Left renal pelvis (tissue), 4 donors: Measurements from ENCODE around the gene ERCC1. TPM values are rescaled to one million over a fixed set of nuclear protein-coding genes. Genes with fewer than 3 reads are reported as not detected.

Experiments
- DNase-seq, 4 donors: peaks; one replicate each; pipeline ENCODE4 v3.0.0-alpha.2; 2013; ENCODE audit warnings: low read depth in 4 of 4, low spot score in 3 of 4
- polyA plus RNA-seq, 4 donors: library from polyadenylated mRNA; unstranded; fragments of 120-200 nt; gene quantifications; one replicate each; pipeline ENCODE4 v1.2.1, GENCODE V29; 2013; ENCODE audit not compliant: insufficient read length in 4 of 4

The ERCC1 gene
- polyA plus RNA-seq, 4 donors = 70.0 to 92.5 (median 79.3) TPM

GRCh38 chr19:45456500-45456815 is 32.7 kb upstream of the ERCC1 start:
- DNase-seq = no peak

GRCh38 chr19:45455707-45456499 is 32.2 kb upstream of the ERCC1 start:
- peak in 1 of 4 donors; percentile 82 for DNase-seq

- no peak for DNase-seq
Measured at GRCh38 chr19:45451850-45452387, 28.2 kb upstream of the ERCC1 start.

- no peak for DNase-seq
Measured at GRCh38 chr19:45451131-45451849, 27.6 kb upstream of the ERCC1 start.

- no peak for DNase-seq
Measured at GRCh38 chr19:45450012-45450333, 26.3 kb upstream of the ERCC1 start.

- no peak for DNase-seq
Measured at GRCh38 chr19:45448887-45449299, 25.2 kb upstream of the ERCC1 start.

- DNase-seq = no peak
Measured at GRCh38 chr19:45448425-45448756, 24.7 kb upstream of the ERCC1 start.

GRCh38 chr19:45446944-45447343 is 23.2 kb upstream of the ERCC1 start:
- DNase-seq = no peak

- no peak for DNase-seq
Measured at GRCh38 chr19:45446295-45446694, 22.6 kb upstream of the ERCC1 start.

- DNase-seq = no peak
Measured at GRCh38 chr19:45445139-45445538, 21.4 kb upstream of the ERCC1 start.

GRCh38 chr19:45444318-45445041 is 20.8 kb upstream of the ERCC1 start:
- peak in 2 of 4 donors; percentile 80 to 84 for DNase-seq

- peak in 1 of 4 donors; percentile 86 for DNase-seq
Measured at GRCh38 chr19:45443462-45444317, 20.0 kb upstream of the ERCC1 start.

- DNase-seq = no peak
Measured at GRCh38 chr19:45442778-45443461, 19.2 kb upstream of the ERCC1 start.

- no peak for DNase-seq
Measured at GRCh38 chr19:45442408-45442777, 18.7 kb upstream of the ERCC1 start.

- DNase-seq = no peak
Measured at GRCh38 chr19:45440873-45441654, 17.3 kb upstream of the ERCC1 start.

GRCh38 chr19:45440259-45440638 is 16.5 kb upstream of the ERCC1 start:
- DNase-seq = no peak

GRCh38 chr19:45439569-45440258 is 16.0 kb upstream of the ERCC1 start:
- DNase-seq = no peak

GRCh38 chr19:45439190-45439568 is 15.5 kb upstream of the ERCC1 start:
- DNase-seq = no peak

- DNase-seq = no peak
Measured at GRCh38 chr19:45437328-45437727, 13.6 kb upstream of the ERCC1 start.
